Stimulated activated CD4-positive, alpha-beta T cell treated with anti-CD3 and anti-CD28 coated beads, Interleukin-15, amount 100 ng/mL, for 1 hour (primary cell): ENCODE results near the gene ZSCAN18.

Source experiments
- DNase-seq, 2 donors: peaks; one replicate each; pipeline ENCODE4 v3.0.0-alpha.2; 2020; ENCODE audit warnings: low read depth in 1 of 2, low spot score in 1 of 2

Gene ZSCAN18

GRCh38 chr19:58044886-58045285, 53.1 kb downstream of the ZSCAN18 start:
- no peak for DNase-seq

- DNase-seq: no peak
Measured at GRCh38 chr19:58044391-58044790, 53.6 kb downstream of the ZSCAN18 start.

DNA sequence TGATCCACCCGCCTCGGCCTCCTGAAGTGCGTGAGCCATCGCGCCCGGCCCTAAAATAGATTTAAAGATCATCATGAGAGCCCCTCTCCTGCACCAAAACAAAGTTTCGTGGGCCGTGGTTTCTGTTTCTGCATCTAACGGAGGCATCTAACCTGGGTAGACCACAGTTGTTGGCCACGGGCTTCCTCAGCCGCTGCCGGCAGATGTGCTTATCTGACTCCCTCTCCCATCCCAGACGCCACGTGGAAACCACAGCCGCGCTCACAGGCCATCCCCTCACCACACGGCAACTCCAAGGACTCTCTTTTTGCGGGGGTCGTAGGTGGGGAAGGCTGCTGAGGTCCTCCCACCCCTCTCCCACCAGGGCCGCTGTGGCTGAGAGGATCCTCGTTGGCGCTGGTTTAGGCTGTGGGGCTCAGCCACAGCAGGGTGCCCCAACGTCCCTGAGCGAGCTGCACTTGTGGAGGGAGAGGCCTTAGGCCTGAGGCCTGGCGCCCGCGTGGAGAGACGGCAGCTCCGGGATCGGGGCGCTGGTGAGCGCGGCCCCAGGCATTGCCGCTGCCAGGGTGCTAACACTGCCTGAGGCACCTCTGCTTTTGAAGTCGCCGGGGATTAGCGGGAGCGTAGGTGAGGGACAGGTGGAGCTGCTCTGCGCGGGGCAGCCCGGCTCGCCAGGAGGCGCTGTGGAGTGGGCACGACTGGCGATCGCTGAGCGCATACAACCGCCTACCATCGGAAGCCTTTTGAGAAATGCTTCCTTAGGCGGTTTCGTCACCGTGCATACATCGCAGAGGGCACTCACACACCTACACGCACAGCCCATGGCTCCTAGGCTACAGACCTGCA, 55.3 kb downstream of the ZSCAN18 start:
- no peak for DNase-seq

GRCh38 chr19:58040751-58041525, 57.1 kb downstream of the ZSCAN18 start:
- no peak for DNase-seq

- no peak for DNase-seq
Measured at GRCh38 chr19:58038688-58039204, 59.3 kb downstream of the ZSCAN18 start.

DNA sequence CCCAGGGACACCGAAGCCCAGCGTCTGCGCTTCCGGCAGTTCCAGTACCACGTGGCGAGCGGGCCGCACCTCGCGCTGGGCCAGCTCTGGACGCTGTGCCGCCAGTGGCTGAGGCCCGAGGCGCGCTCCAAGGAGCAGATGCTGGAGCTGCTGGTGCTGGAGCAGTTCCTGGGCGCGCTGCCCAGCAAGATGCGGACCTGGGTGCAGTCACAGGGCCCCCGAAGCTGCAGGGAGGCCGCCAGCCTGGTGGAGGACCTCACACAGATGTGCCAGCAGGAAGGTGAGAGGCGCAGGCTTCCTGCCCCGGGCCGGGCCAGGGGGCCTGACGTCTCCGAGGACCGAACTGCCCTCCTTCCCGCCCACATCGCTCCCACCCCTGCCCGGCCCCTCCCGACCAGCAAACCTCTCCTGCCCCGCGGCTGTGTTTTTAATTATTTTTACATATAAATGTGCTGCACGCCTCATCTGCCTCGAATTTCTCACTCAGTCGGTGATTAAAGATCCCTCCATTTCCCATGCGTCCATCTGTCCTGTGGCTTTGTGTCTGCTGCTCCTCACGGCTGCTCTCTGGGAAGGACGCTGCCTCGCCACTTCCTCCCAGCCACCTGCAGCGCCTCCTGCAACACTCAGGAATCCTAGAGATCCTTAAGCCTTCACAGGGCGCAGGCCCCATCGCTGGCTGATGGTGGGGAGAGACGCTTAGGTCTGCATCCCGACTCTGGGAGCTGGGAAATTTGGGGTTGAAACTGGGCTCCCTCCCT, 59.9 kb downstream of the ZSCAN18 start:
- no peak for DNase-seq

DNA sequence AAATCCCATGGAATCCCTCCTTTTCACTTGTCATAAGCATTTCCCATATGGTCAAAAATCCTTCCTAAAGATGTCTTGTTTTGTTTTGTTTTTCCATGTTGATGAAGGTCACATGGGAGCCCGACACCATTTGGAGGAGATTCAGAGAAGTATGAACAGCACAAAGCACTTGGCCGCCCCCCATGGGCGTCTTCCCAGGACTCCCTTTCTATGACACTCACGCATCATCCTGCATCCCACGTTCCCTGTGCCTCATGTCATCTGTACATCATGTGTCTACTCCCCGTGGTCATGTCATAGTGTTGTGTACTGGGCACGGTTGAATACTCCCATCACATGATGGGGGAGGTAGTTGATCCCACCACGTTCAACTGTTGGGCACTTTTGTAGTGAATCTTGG, 62.2 kb downstream of the ZSCAN18 start:
- DNase-seq: no peak

GRCh38 chr19:58034477-58034793, 63.6 kb downstream of the ZSCAN18 start:
- no peak for DNase-seq
